DND-41 (cell line): ENCODE data around the gene COPS9.

Source experiments
- ATAC-seq: fragments of 200-7000 bp; cut with Tn5 transposase; 3 replicates; pipeline ENCODE4 v1.9.1; 2021; ENCODE audit warnings: low read depth; ENCODE audit not compliant: insufficient read depth
- DNase-seq: peaks from one replicate; pipeline ENCODE4 v3.0.0-alpha.2; 2020
- H2AFZ ChIP-seq: 2 replicates; pipeline ENCODE4 v1.6.0; 2012; ENCODE audit warnings: low read depth, low read length
- H3K27ac ChIP-seq: 2 replicates; pipeline ENCODE4 v1.5.1; 2012; ENCODE audit warnings: low read length, inconsistent platforms
- H3K27me3 ChIP-seq: fragments of 200-600 bp; sonication (generic); 2 replicates; pipeline ENCODE4 v1.6.0; 2012; ENCODE audit warnings: low read length, mild to moderate bottlenecking, inconsistent platforms; ENCODE audit not compliant: insufficient read depth, poor library complexity
- H3K36me3 ChIP-seq: 2 replicates; pipeline ENCODE4 v1.5.1; 2012; ENCODE audit warnings: low read length, inconsistent platforms; ENCODE audit not compliant: insufficient read depth
- H3K4me1 ChIP-seq: 2 replicates; pipeline ENCODE4 v1.5.1; 2012; ENCODE audit warnings: mild to moderate bottlenecking, low read length; ENCODE audit not compliant: insufficient read depth
- H3K4me2 ChIP-seq: 2 replicates; pipeline ENCODE4 v1.6.0; 2012; ENCODE audit warnings: mild to moderate bottlenecking, moderate library complexity, low read length, inconsistent platforms; ENCODE audit not compliant: insufficient read depth
- H3K4me3 ChIP-seq, 2 experiments: fragments of 200-600 bp in 1 of 2; shearing (Covaris generic) in 1 of 2; 2 replicates each; pipeline ENCODE4 v1.5.1; 2012 to 2016; ENCODE audit warnings: inconsistent platforms in 2 of 2, low read length in 2 of 2, mild to moderate bottlenecking in 2 of 2, low read depth in 1 of 2, moderate library complexity in 1 of 2
- H3K79me2 ChIP-seq: 2 replicates; pipeline ENCODE4 v1.6.0; 2012; ENCODE audit warnings: low read length, inconsistent platforms; ENCODE audit not compliant: insufficient read depth
- H3K9ac ChIP-seq: 2 replicates; pipeline ENCODE4 v1.6.0; 2012; ENCODE audit warnings: low read depth, mild to moderate bottlenecking, inconsistent platforms, low read length, moderate library complexity
- H3K9me3 ChIP-seq: 2 replicates; pipeline ENCODE4 v1.5.1; 2012; ENCODE audit warnings: low read length, moderate library complexity, mild to moderate bottlenecking, inconsistent platforms; ENCODE audit not compliant: insufficient read depth, severe bottlenecking
- H4K20me1 ChIP-seq: 2 replicates; pipeline ENCODE4 v1.6.0; 2012; ENCODE audit warnings: low read length; ENCODE audit not compliant: insufficient read depth
- EZH2 ChIP-seq: IDR thresholded peaks from 3 replicates; pipeline ENCODE4 v1.6.1; 2012; ENCODE audit warnings: borderline replicate concordance, low read depth, mild to moderate bottlenecking, moderate library complexity, low read length, inconsistent platforms; ENCODE audit not compliant: severe bottlenecking
- TF ChIP-seq, protein P1 (sequence below): IDR thresholded peaks from 2 replicates; pipeline ENCODE4 v1.5.1; 2012; ENCODE audit warnings: borderline replicate concordance, low read length, moderate library complexity, mild to moderate bottlenecking; ENCODE audit not compliant: poor library complexity, severe bottlenecking; ENCODE audit errors: extremely low read depth

The COPS9 gene

GRCh38 chr2:240162032-240162431 is 25.9 kb upstream of the COPS9 start:
- H3K79me2 ChIP-seq, result no peaks in the 10 kb centered on the region
- H3K36me3 ChIP-seq, result no peaks in the 10 kb centered on the region
- peaks cover 4% of the 10 kb centered on the region; the same call in 1 of the 2 replicates for H4K20me1 ChIP-seq
- DNase-seq, result no peak
- H3K4me2 ChIP-seq, result no peak overlapping the region
- no peaks in the 10 kb centered on the region for H3K9me3 ChIP-seq
- H3K4me3 ChIP-seq, result no peak overlapping the region
- no peaks in the 10 kb centered on the region for H3K27me3 ChIP-seq
- no peak overlapping the region for H3K27ac ChIP-seq
- no peak overlapping the region for H2AFZ ChIP-seq
- TF ChIP-seq, protein P1, sequence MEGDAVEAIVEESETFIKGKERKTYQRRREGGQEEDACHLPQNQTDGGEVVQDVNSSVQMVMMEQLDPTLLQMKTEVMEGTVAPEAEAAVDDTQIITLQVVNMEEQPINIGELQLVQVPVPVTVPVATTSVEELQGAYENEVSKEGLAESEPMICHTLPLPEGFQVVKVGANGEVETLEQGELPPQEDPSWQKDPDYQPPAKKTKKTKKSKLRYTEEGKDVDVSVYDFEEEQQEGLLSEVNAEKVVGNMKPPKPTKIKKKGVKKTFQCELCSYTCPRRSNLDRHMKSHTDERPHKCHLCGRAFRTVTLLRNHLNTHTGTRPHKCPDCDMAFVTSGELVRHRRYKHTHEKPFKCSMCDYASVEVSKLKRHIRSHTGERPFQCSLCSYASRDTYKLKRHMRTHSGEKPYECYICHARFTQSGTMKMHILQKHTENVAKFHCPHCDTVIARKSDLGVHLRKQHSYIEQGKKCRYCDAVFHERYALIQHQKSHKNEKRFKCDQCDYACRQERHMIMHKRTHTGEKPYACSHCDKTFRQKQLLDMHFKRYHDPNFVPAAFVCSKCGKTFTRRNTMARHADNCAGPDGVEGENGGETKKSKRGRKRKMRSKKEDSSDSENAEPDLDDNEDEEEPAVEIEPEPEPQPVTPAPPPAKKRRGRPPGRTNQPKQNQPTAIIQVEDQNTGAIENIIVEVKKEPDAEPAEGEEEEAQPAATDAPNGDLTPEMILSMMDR, result no peak
- TF ChIP-seq EZH2, result no peak
- no peak overlapping the region for H3K9ac ChIP-seq
- H3K4me1 ChIP-seq, result no peaks in the 10 kb centered on the region
- no peak for ATAC-seq

- DNase-seq (no peak), ATAC-seq (no peak)
- Histone ChIP-seq H3K79me2 (no peaks in the 10 kb centered on the region), H3K36me3 (no peaks in the 10 kb centered on the region), H3K9me3 (no peaks in the 10 kb centered on the region), H2AFZ (no peak overlapping the region), H3K9ac (no peak overlapping the region), H3K27me3 (no peaks in the 10 kb centered on the region), H3K4me1 (no peaks in the 10 kb centered on the region), H3K4me3 (no peak overlapping the region), H4K20me1 (peaks cover 4% of the 10 kb centered on the region; the same call in 1 of the 2 replicates), H3K4me2 (no peak overlapping the region), H3K27ac (no peak overlapping the region)
- TF ChIP-seq, protein P1, result no peak
- TF ChIP-seq EZH2, result no peak
These were observed 25.1 kb upstream of the COPS9 start for GRCh38 chr2:240161087-240161750.

GRCh38 chr2:240160291-240161086 is 24.4 kb upstream of the COPS9 start:
- no peaks in the 10 kb centered on the region for H3K9me3 ChIP-seq
- peaks cover 4% of the 10 kb centered on the region; the same call in 1 of the 2 replicates for H4K20me1 ChIP-seq
- H3K27ac ChIP-seq, result no peak overlapping the region
- H3K4me1 ChIP-seq, result no peaks in the 10 kb centered on the region
- H3K4me2 ChIP-seq, result no peak overlapping the region
- H2AFZ ChIP-seq, result no peak overlapping the region
- TF ChIP-seq, protein P1, result no peak
- no peak for TF ChIP-seq EZH2
- ATAC-seq (no peak), DNase-seq (no peak)
- H3K4me3 ChIP-seq, result no peak overlapping the region
- no peak overlapping the region for H3K9ac ChIP-seq
- H3K27me3 ChIP-seq, result no peaks in the 10 kb centered on the region
- H3K36me3 ChIP-seq, result no peaks in the 10 kb centered on the region
- no peaks in the 10 kb centered on the region for H3K79me2 ChIP-seq
